ENCODE measurements around the gene TGFBR3. TPM values are rescaled to one million over a fixed set of nuclear protein-coding genes. Genes with fewer than 3 reads are reported as not detected.

Gene TGFBR3
- total RNA-seq, 1 donor from 2014 or later: 8.9 TPM

DNA sequence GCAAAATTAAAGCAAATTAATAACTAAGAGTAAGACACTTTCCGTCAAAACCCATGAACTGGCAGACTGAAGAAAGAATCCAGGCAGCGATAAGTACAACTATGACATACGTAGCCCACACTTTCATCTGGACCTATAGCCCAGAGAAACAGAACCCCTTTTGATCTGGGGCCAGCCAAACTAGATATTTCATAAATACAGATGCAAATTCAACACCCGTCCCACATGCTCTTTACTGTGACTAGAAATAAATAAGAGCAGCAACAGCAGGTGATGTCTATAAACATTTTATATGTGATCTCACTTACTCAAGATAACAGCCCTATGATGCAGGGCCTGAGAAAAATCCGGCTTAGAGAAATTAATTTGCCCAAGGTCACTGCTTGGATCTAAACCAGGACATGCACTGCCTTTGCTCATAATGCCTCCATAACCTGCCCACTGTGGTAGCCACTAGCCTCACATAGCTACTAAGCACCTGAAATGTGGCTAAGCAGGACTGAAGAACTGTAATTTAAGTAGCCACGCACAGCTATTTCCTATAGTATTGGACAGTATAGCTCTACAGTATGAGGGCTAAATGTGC, 130.2 kb downstream of the TGFBR3 start:
- no peak overlapping the region for H3K27ac Mint-ChIP-seq
- H3K4me3 Mint-ChIP-seq: no peak overlapping the region
- H3K9me3 Mint-ChIP-seq: no peaks in the 10 kb centered on the region
- H3K4me1 Mint-ChIP-seq (ENCODE audit: low read depth): peaks cover 40% of the 10 kb centered on the region
- peaks cover 17% of the 10 kb centered on the region for H3K36me3 Mint-ChIP-seq (ENCODE audit: low read depth)
- no peak for DNase-seq (ENCODE audit: low spot score)
- intact Hi-C loops (cut with micrococcal nuclease): loop anchor here (2.0 kb wide), 3 partner anchors 255 to 829 kb away; partner anchors contain the start of gene CDC7
- H3K27me3 Mint-ChIP-seq (ENCODE audit: insufficient read depth): peaks cover 8% of the 10 kb centered on the region

DNA sequence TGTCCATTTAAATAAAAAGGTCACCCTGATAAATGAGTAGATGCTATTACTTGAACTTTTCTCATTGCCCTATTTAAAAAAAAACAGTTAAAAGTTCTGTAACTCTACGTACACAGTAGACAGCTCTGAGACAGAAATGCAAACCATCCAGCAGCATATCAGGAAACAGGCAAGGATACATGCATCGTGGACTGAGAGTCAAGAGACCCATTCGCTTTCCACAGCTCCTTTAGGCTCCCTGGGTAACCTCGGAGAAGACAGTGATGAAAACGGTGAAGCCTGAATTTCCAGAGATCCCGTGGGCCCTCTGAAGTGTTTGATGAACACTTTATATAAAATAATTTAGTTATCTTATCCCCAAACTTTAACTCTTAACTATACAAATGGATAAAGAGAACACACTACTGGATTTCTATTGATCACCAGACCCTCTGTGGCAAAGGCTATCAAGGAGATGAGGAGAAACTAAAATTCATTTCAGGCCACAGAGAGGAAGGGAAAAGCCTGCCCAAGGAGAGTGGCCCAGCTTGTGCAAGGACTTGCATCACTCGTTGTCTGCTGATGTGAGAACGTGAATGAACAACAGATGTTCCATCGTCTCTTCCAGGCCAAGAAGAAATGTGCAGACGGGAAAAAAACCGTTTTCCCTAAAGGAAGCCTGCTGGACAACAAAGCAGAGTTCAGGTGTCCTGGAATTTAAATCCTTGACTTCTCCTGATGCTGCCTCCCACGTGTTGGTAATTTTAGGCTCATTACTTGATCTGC, 131.0 kb downstream of the TGFBR3 start:
- intact Hi-C loops (cut with micrococcal nuclease): loop anchor here (1.0 to 2.0 kb wide), 12 partner anchors 23 to 830 kb away; partner anchors contain the start of gene CDC7
- Mint-ChIP-seq H3K27me3 (ENCODE audit: insufficient read depth) (peaks cover 6% of the 10 kb centered on the region), H3K27ac (no peak overlapping the region), H3K9me3 (no peaks in the 10 kb centered on the region), H3K4me1 (ENCODE audit: low read depth) (peaks cover 43% of the 10 kb centered on the region), H3K4me3 (no peak overlapping the region), H3K36me3 (ENCODE audit: low read depth) (peaks cover 16% of the 10 kb centered on the region)
- DNase-seq (ENCODE audit: low spot score): no peak

DNA sequence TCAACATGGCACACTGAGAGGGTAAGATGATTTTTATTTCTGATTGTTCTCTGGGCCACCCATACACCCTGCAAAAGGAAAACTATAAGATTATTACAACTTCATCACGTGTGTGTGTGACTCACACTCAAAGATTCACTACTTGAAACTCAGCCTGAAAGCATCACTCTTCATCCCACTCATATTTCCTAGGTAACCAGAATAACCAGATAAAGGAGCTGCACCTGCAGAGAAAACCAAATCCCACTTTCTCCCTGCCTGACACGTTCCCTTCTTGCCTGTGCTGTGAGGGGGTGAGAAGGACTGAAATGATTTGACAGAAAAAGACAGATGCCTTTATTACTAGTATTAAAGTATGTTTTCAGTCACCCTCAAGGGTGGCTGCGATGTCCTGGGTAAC, 131.6 kb downstream of the TGFBR3 start:
- Mint-ChIP-seq H3K4me3 (no peak overlapping the region), H3K36me3 (ENCODE audit: low read depth) (peaks cover 16% of the 10 kb centered on the region), H3K9me3 (no peaks in the 10 kb centered on the region), H3K4me1 (ENCODE audit: low read depth) (peaks cover 46% of the 10 kb centered on the region), H3K27ac (peak overlapping the region; percentile 67), H3K27me3 (ENCODE audit: insufficient read depth) (peaks cover 6% of the 10 kb centered on the region)
- intact Hi-C loops (cut with micrococcal nuclease): loop anchor here (1.0 to 2.0 kb wide), 12 partner anchors 22 to 830 kb away; partner anchors contain the start of gene CDC7
- no peak for DNase-seq (ENCODE audit: low spot score)

DNA sequence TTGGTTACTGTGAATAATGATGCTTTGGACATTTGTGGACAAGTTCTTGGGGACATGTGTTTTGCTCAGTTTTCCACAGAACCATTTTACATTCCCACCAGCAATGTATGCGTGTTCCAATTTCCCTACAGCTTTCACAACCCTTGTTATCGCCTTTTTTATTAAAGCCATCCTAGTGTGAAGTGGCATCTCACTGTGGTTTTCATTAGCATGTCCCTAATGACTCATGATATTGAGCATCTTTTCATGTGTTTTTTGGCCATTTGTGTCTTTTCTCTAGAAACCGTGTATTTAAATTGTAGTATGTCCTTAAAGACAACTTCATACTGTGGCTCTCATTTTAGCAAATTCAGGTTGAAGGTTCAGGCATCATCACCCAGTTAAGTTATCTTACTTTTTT, 132.1 kb downstream of the TGFBR3 start:
- peaks cover 18% of the 10 kb centered on the region for H3K36me3 Mint-ChIP-seq (ENCODE audit: low read depth)
- H3K4me1 Mint-ChIP-seq (ENCODE audit: low read depth): peaks cover 51% of the 10 kb centered on the region
- peaks cover 6% of the 10 kb centered on the region for H3K27me3 Mint-ChIP-seq (ENCODE audit: insufficient read depth)
- no peak for DNase-seq (ENCODE audit: low spot score)
- H3K4me3 Mint-ChIP-seq: no peak overlapping the region
- intact Hi-C loops (cut with micrococcal nuclease): loop anchor here (1.0 to 2.0 kb wide), 15 partner anchors 22 to 831 kb away; partner anchors contain the start of gene CDC7
- peak overlapping the region; percentile 67 for H3K27ac Mint-ChIP-seq
- peaks cover 2% of the 10 kb centered on the region for H3K9me3 Mint-ChIP-seq

DNA sequence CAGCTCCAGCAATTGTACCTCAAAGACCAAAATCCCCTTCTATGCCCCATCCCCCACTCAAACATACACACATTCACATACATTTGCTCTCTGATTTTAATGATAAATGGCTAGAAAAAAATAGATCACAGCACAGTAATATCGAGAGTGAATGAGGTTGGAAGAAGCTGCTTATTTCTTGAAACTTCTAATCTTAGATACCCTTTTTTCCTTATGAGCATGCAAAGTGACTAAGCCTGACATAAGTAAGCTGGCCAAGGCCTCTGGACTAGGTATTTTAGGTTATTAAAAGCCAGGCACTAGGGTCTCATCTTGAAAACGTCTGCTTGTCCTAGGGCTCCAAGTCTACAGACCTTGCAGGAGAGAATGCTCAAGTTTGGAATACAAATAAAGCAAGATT, 133.6 kb downstream of the TGFBR3 start:
- peaks cover 54% of the 10 kb centered on the region for H3K4me1 Mint-ChIP-seq (ENCODE audit: low read depth)
- peaks cover 11% of the 10 kb centered on the region for H3K9me3 Mint-ChIP-seq
- intact Hi-C loops (cut with micrococcal nuclease): loop anchor here (2.0 kb wide), 3 partner anchors 162 to 612 kb away; no protein-coding TSS in a partner anchor
- peaks cover 18% of the 10 kb centered on the region for H3K36me3 Mint-ChIP-seq (ENCODE audit: low read depth)
- peak overlapping the region; percentile 46 for H3K4me3 Mint-ChIP-seq
- peaks cover 6% of the 10 kb centered on the region for H3K27me3 Mint-ChIP-seq (ENCODE audit: insufficient read depth)
- no peak for DNase-seq (ENCODE audit: low spot score)
- peak overlapping the region; percentile 82 for H3K27ac Mint-ChIP-seq

DNA sequence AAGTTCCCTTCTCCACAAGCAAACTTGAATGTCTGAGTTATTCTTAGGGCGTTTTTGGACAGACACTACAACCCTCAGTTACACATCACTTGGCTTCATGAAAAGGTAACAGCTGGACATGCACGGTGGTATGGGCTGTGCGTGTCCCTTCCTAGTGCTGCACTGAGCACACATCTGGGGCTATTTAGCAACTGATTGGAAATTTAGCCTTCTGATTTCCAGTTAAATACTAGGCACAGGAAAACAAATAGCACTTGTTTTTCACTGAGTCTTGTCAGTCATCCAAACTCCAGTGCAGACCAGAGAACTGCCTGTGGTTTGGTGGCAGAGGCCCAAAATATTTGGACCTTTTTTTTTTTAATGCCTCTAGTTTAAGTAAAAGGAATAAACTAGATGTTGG, 134.7 kb downstream of the TGFBR3 start:
- peaks cover 54% of the 10 kb centered on the region for H3K4me1 Mint-ChIP-seq (ENCODE audit: low read depth)
- no peak overlapping the region for H3K4me3 Mint-ChIP-seq
- peaks cover 4% of the 10 kb centered on the region for H3K27me3 Mint-ChIP-seq (ENCODE audit: insufficient read depth)
- H3K27ac Mint-ChIP-seq: no peak overlapping the region
- DNase-seq (ENCODE audit: low spot score): no peak
- peaks cover 22% of the 10 kb centered on the region for H3K9me3 Mint-ChIP-seq
- intact Hi-C loops (cut with micrococcal nuclease): no loop called here
- peaks cover 28% of the 10 kb centered on the region for H3K36me3 Mint-ChIP-seq (ENCODE audit: low read depth)

DNA sequence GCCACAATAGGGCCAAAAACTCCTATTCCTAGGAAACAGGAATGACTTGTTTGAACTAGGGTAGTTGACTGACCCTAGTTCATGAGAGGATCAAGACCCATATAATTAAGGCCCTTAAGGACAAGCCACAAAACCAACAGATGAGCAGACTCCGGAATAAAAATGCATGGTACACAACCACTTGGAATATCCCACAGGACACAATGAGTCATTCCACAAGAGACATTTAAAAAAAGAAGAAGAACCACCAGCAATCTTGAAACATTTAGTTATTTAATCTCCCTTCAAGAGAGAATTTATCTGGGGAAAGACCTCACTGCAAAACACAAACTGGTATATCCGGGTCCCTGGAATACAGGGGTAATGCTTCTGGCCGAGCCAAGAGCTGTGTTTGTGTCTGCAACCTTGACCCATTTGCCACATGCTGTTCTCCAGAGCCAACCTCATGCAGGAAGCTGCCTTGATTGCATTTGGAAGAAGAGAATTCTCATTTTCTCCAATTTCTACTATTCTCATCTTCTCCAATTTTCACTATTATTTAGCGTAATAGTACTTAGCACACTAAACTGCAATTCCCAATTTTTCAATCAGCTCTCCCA, 135.5 kb downstream of the TGFBR3 start:
- peaks cover 27% of the 10 kb centered on the region for H3K36me3 Mint-ChIP-seq (ENCODE audit: low read depth)
- H3K27me3 Mint-ChIP-seq (ENCODE audit: insufficient read depth): no peaks in the 10 kb centered on the region
- no peak overlapping the region for H3K4me3 Mint-ChIP-seq
- intact Hi-C loops (cut with micrococcal nuclease): no loop called here
- peaks cover 27% of the 10 kb centered on the region for H3K9me3 Mint-ChIP-seq
- no peak overlapping the region for H3K27ac Mint-ChIP-seq
- H3K4me1 Mint-ChIP-seq (ENCODE audit: low read depth): peaks cover 54% of the 10 kb centered on the region
- DNase-seq (ENCODE audit: low spot score): no peak

DNA sequence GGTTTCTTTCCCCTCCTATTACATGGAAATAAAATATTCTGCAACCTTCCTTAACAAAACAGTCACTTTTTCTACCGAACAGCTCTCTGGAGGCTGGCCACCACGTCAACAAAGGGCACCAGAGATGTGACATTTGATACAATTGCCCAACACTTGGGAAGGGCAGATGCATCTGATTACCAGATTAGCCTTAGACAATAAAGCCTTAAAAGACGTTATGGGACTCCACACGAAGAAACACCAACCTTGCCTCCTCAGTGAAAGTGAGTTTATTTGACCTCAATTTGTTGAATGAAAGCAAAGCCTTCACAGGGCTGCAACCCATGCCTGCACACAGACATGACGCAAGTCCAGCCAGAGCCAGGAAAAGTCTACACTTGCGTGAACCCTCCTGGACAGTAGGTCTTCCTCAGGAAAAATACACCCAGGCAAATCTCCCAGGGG, 136.1 kb downstream of the TGFBR3 start:
- no peak for DNase-seq (ENCODE audit: low spot score)
- H3K36me3 Mint-ChIP-seq (ENCODE audit: low read depth): peaks cover 30% of the 10 kb centered on the region
- H3K4me3 Mint-ChIP-seq: no peak overlapping the region
- H3K27me3 Mint-ChIP-seq (ENCODE audit: insufficient read depth): no peaks in the 10 kb centered on the region
- peaks cover 27% of the 10 kb centered on the region for H3K9me3 Mint-ChIP-seq
- H3K27ac Mint-ChIP-seq: no peak overlapping the region
- intact Hi-C loops (cut with micrococcal nuclease): no loop called here
- peaks cover 52% of the 10 kb centered on the region for H3K4me1 Mint-ChIP-seq (ENCODE audit: low read depth)

DNA sequence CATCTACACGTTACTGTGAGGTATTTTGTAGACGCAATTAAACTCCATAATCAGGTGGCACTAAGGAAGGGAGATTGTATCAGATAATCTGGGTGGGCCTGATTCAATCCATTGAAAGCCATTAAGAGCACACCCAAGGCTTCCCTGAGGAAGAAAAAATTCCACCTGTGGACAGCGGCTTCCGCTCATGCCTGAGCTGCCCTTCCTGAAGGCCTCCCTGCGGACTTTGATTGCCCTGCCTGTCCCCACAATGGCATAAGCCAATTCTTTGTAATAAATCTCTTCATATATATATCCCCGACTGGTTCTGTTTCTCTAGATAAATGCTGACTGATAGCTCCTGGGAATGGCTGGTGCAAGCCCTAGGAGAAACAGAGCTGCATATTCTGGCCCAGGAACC, 138.3 kb downstream of the TGFBR3 start:
- intact Hi-C loops (cut with micrococcal nuclease): no loop called here
- Mint-ChIP-seq H3K27me3 (ENCODE audit: insufficient read depth) (no peaks in the 10 kb centered on the region), H3K9me3 (peaks cover 27% of the 10 kb centered on the region), H3K4me3 (no peak overlapping the region), H3K4me1 (ENCODE audit: low read depth) (peaks cover 45% of the 10 kb centered on the region), H3K36me3 (ENCODE audit: low read depth) (peaks cover 43% of the 10 kb centered on the region), H3K27ac (no peak overlapping the region)
- no peak for DNase-seq (ENCODE audit: low spot score)

DNA sequence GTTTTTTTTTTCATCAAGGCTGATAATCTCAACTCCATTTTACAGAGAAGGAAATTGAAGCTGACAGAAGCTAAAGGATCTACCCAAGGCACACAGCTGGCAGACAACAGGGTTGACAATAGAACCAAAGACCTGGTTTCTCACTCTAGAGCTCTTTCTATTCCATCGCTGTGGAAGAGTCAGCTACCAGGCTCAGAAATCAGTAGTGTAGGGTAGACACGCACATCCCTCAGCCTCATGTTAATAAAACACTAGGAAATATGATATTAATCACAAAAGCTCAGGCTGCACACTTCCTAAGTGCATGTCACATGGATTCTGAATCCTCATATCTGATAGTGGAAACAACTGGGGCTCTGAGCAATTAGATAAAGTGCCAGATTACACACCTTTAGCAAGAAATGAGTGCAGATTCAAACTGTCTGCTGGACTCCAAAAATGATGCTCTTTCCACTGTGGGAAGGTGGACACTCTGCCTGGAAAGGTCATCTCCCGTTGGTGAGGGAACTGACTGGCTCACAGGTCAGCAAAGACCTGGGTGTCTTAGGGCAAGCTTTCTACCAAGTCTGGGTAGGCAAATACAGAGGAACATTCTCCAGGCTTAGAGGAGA, 139.1 kb downstream of the TGFBR3 start:
- no peak for DNase-seq (ENCODE audit: low spot score)
- Mint-ChIP-seq H3K27me3 (ENCODE audit: insufficient read depth) (no peaks in the 10 kb centered on the region), H3K4me3 (no peak overlapping the region), H3K36me3 (ENCODE audit: low read depth) (peaks cover 42% of the 10 kb centered on the region), H3K4me1 (ENCODE audit: low read depth) (peaks cover 40% of the 10 kb centered on the region), H3K9me3 (peaks cover 30% of the 10 kb centered on the region), H3K27ac (no peak overlapping the region)
- intact Hi-C loops (cut with micrococcal nuclease): no loop called here

DNA sequence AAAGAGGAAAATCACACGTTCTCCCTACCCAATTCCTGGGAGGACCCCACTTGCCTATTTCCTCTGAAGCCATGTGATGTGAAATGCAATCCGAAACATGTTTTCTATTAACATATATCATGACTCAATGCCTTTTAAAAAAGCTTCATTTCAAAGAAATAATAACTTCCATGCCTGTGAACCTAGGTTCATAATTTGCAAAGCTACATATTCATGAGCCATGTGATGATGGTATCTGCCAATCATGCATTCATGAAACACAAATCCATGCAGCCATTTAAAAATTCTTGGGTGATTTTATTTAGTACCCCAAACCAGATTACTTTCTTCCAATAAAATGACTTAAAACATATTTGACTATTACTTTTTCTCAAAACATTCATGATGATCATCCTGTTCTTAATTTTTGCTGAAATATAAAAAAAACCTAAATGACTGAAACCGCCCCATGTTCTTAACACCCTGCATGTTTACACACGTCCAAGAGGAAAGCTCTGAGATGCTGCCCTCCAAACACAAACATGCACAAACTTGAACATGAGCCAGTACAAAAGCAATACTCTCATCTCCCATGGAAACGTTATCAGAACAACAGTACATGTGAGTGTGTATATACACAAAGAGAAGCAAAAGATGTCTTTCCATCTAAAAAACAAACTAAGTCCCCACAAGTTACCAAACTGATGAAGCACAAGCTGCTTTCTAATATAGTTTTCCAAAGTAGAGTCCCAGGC, 140.1 kb downstream of the TGFBR3 start:
- peaks cover 45% of the 10 kb centered on the region for H3K36me3 Mint-ChIP-seq (ENCODE audit: low read depth)
- H3K4me3 Mint-ChIP-seq: no peak overlapping the region
- intact Hi-C loops (cut with micrococcal nuclease): no loop called here
- H3K27ac Mint-ChIP-seq: no peak overlapping the region
- peaks cover 36% of the 10 kb centered on the region for H3K4me1 Mint-ChIP-seq (ENCODE audit: low read depth)
- no peaks in the 10 kb centered on the region for H3K27me3 Mint-ChIP-seq (ENCODE audit: insufficient read depth)
- H3K9me3 Mint-ChIP-seq: peaks cover 35% of the 10 kb centered on the region
- no peak for DNase-seq (ENCODE audit: low spot score)

DNA sequence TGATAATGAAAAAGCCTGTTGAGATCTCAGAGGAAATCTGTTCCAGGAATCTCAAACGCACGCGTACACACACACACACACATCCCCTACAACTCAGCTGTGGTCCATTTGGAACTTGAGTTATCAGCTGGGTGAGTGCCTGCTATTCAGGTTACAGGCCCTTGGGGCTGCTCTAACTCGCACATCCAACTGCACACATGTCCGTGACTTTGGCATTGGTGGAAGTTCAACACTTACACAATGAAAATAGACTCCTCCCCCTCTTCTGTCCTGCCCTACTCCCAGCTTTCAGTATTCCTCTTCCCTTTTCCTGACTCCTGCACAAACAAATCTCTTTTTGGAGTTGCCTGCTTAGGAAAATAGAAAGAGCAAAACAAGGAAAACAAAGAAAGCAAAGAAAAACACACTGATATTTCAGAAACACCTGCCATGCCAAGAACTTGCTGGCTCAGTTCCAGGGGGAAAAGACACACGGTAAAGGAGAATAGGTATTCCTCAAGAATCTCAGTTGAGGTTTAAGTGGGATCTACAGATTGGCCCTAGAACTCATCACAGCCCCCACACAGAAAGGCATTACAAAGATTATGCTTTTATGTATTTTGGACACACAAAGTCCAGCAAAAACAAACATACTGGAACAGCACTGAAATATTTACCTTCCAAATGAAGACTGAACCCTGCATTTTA, 140.9 kb downstream of the TGFBR3 start:
- Mint-ChIP-seq H3K27ac (no peak overlapping the region), H3K36me3 (ENCODE audit: low read depth) (peaks cover 47% of the 10 kb centered on the region), H3K4me3 (no peak overlapping the region), H3K4me1 (ENCODE audit: low read depth) (peaks cover 29% of the 10 kb centered on the region), H3K9me3 (peaks cover 35% of the 10 kb centered on the region), H3K27me3 (ENCODE audit: insufficient read depth) (no peaks in the 10 kb centered on the region)
- no peak for DNase-seq (ENCODE audit: low spot score)
- intact Hi-C loops (cut with micrococcal nuclease): no loop called here

All from activated T-helper 1 cell treated with anti-CD3 and anti-CD28 coated beads, Interleukin-12 subunit alpha, Interleukin-12 subunit beta, Interleukin-2, Interleukin-4 antibody, amounts not matched to agents 30 ng/mL and 10 ng/mL and 1 ng/mL, durations not matched to agents 14 hours and 24 hours and 36 hours (primary cell).